H1 (cell line): Measurements from ENCODE around the gene DLGAP3. TPM values are rescaled to one million over a fixed set of nuclear protein-coding genes. Genes with fewer than 3 reads are reported as not detected.

ENCODE experiments used
- CTCF ChIA-PET: fragments of 300-600 bp; sonication (Branson Sonifier 250); formaldehyde crosslinking; loops from one replicate; lab custom pipeline; 2021; ENCODE audit not compliant: partially characterized antibody; lab: Charles Lee
- POLR2A ChIA-PET: fragments of 300-600 bp; sonication (Branson Sonifier 250); formaldehyde crosslinking; loops from one replicate; lab custom pipeline; 2021; ENCODE audit warnings: inconsistent platforms; ENCODE audit not compliant: partially characterized antibody; lab: Charles Lee
- DNase-seq, 2 experiments: peaks; one replicate each; pipeline versions ENCODE4 v3.0.0 to v3.0.0-alpha.2; 2010 to 2022; ENCODE audit warnings: low spot score in 2 of 2, low read depth in 1 of 2, mixed read lengths in 1 of 2
- FAIRE-seq: peaks from 2 replicates; lab custom pipeline; 2011; peaks lifted over from hg19 to GRCh38; lab: Jason Lieb, UNC
- H2AFZ ChIP-seq: 2 replicates; pipeline ENCODE4 v1.8.1; 2012; ENCODE audit warnings: low read length, inconsistent platforms
- H2AK5ac ChIP-seq: 2 replicates; pipeline ENCODE4 v1.6.1; 2013; ENCODE audit warnings: low read depth, low read length
- H2BK120ac ChIP-seq: replicated peaks from 2 replicates; pipeline ENCODE3; 2013; ENCODE audit warnings: low read depth, low read length, inconsistent platforms
- H2BK12ac ChIP-seq: 2 replicates; pipeline ENCODE4 v1.6.1; 2013; ENCODE audit warnings: low read depth, low read length
- H2BK15ac ChIP-seq: 2 replicates; pipeline ENCODE4 v1.6.1; 2013; ENCODE audit warnings: low read length
- H2BK20ac ChIP-seq: 2 replicates; pipeline ENCODE4 v1.6.1; 2013; ENCODE audit warnings: low read length
- H2BK5ac ChIP-seq: 2 replicates; pipeline ENCODE4 v1.6.1; 2013; ENCODE audit warnings: low read depth, low read length
- H3K14ac ChIP-seq: 2 replicates; pipeline ENCODE4 v1.6.1; 2013; ENCODE audit warnings: inconsistent platforms; ENCODE audit not compliant: insufficient read length
- H3K18ac ChIP-seq: 2 replicates; pipeline ENCODE4 v1.6.1; 2013; ENCODE audit warnings: low read length; ENCODE audit errors: extremely low read depth
- H3K23ac ChIP-seq: 2 replicates; pipeline ENCODE4 v1.6.1; 2013; ENCODE audit warnings: inconsistent platforms; ENCODE audit not compliant: insufficient read length
- H3K23me2 ChIP-seq: 2 replicates; pipeline ENCODE4 v1.6.1; 2013; ENCODE audit warnings: low read depth, low read length
- H3K27ac ChIP-seq: 2 replicates; pipeline ENCODE4 v1.6.1; 2011; ENCODE audit warnings: low read depth, low read length, inconsistent platforms
- H3K27me3 ChIP-seq, 4 experiments: replicated peaks in 1 of 4; 1 replicate in 1 of 4; 2 replicates in 3 of 4; pipeline versions ENCODE4 v1.6.1 to v1.8.1; 2011 to 2013; ENCODE audit warnings: low read length in 3 of 4, mild to moderate bottlenecking in 3 of 4, inconsistent platforms in 2 of 4, mixed read lengths in 2 of 4, moderate library complexity in 1 of 4; ENCODE audit not compliant: control insufficient read depth in 3 of 4, insufficient read depth in 3 of 4; ENCODE audit errors: extremely low read depth in 1 of 4
- H3K36me3 ChIP-seq, 4 experiments: 2 replicates each; pipeline versions ENCODE4 v1.6.1 to v1.8.1; 2011 to 2013; ENCODE audit warnings: mild to moderate bottlenecking in 4 of 4, low read length in 3 of 4, moderate library complexity in 2 of 4, control low read depth in 1 of 4, inconsistent platforms in 1 of 4; ENCODE audit not compliant: insufficient read depth in 4 of 4, control insufficient read depth in 2 of 4
- H3K4ac ChIP-seq: replicated peaks from 2 replicates; pipeline ENCODE3; 2013; ENCODE audit warnings: low read length, low read depth, mixed read lengths, inconsistent platforms; ENCODE audit not compliant: insufficient read length
- H3K4me1 ChIP-seq, 4 experiments: replicated peaks in 1 of 4; 1 replicate in 1 of 4; 2 replicates in 3 of 4; pipeline versions ENCODE4 v1.6.1 to v1.8.1; 2011 to 2013; ENCODE audit warnings: low read length in 3 of 4, inconsistent platforms in 2 of 4, mixed read lengths in 1 of 4; ENCODE audit not compliant: insufficient read depth in 4 of 4, control insufficient read depth in 3 of 4
- H3K4me2 ChIP-seq, 2 experiments: 2 replicates each; pipeline versions ENCODE4 v1.6.1 to v1.8.1; 2011 to 2013; ENCODE audit warnings: low read depth in 2 of 2, low read length in 2 of 2, control low read depth in 1 of 2, inconsistent platforms in 1 of 2, mild to moderate bottlenecking in 1 of 2; ENCODE audit not compliant: insufficient read depth in 1 of 2
- H3K4me3 ChIP-seq, 4 experiments: fragments of 200-600, 300-600 bp in 1 of 4; sonication (generic), shearing (Covaris generic), sonication (Bioruptor Twin) in 1 of 4; 2 replicates each; pipeline versions ENCODE4 v1.5.1 to v1.8.1; 2011 to 2016; ENCODE audit warnings: low read length in 4 of 4, low read depth in 3 of 4, control low read depth in 2 of 4, inconsistent platforms in 2 of 4, mild to moderate bottlenecking in 2 of 4, mixed read lengths in 1 of 4, moderate library complexity in 1 of 4; ENCODE audit not compliant: insufficient read depth in 2 of 4; ENCODE audit errors: extremely low read depth in 1 of 4
- H3K56ac ChIP-seq: replicated peaks from 2 replicates; pipeline ENCODE3; 2013; ENCODE audit warnings: low read depth, mild to moderate bottlenecking, mixed read lengths, low read length, inconsistent platforms; ENCODE audit not compliant: insufficient read length
- H3K79me1 ChIP-seq: 2 replicates; pipeline ENCODE4 v1.6.1; 2013; ENCODE audit warnings: low read depth, low read length, control low read depth
- H3K79me2 ChIP-seq, 2 experiments: 2 replicates each; pipeline versions ENCODE4 v1.6.1 to v1.8.1; 2012 to 2013; ENCODE audit warnings: low read length in 2 of 2, mild to moderate bottlenecking in 2 of 2, inconsistent platforms in 1 of 2; ENCODE audit not compliant: insufficient read depth in 2 of 2, control insufficient read depth in 1 of 2
- H3K9ac ChIP-seq, 4 experiments: replicated peaks in 1 of 4; 1 replicate in 1 of 4; 2 replicates in 3 of 4; pipeline versions ENCODE4 v1.6.1 to v1.8.1; 2011 to 2013; ENCODE audit warnings: low read depth in 3 of 4, low read length in 3 of 4, control low read depth in 2 of 4, mild to moderate bottlenecking in 2 of 4, moderate library complexity in 2 of 4, inconsistent platforms in 1 of 4; ENCODE audit errors: extremely low read depth in 1 of 4
- H3K9me3 ChIP-seq, 2 experiments: 2 replicates each; pipeline versions ENCODE4 v1.6.1 to v1.8.1; 2012 to 2013; ENCODE audit warnings: mild to moderate bottlenecking in 2 of 2, moderate library complexity in 2 of 2, control low read depth in 1 of 2, inconsistent platforms in 1 of 2, low read depth in 1 of 2, low read length in 1 of 2, mixed read lengths in 1 of 2; ENCODE audit not compliant: insufficient read depth in 2 of 2
- H4K20me1 ChIP-seq, 2 experiments: replicated peaks in 1 of 2; 2 replicates each; pipeline versions ENCODE3 to v1.8.1; 2011 to 2013; ENCODE audit warnings: inconsistent platforms in 2 of 2, low read length in 2 of 2, mild to moderate bottlenecking in 1 of 2; ENCODE audit not compliant: insufficient read depth in 2 of 2, control insufficient read depth in 1 of 2
- H4K5ac ChIP-seq: 2 replicates; pipeline ENCODE4 v1.6.1; 2013; ENCODE audit warnings: low read length, low read depth, mixed read lengths, inconsistent platforms; ENCODE audit not compliant: insufficient read length
- H4K8ac ChIP-seq: 2 replicates; pipeline ENCODE4 v1.8.0; 2013; ENCODE audit warnings: mild to moderate bottlenecking, moderate library complexity, low read length, inconsistent platforms; ENCODE audit not compliant: insufficient read depth; ENCODE audit errors: extremely low read depth
- H4K91ac ChIP-seq: replicated peaks from 2 replicates; pipeline ENCODE3; 2013; ENCODE audit warnings: low read length, mixed read lengths, inconsistent platforms; ENCODE audit not compliant: insufficient read length
- PHF8 ChIP-seq: fragments of 200-600 bp; sonication (generic); conservative IDR thresholded peaks from 2 replicates; pipeline ENCODE4 v1.7.1; 2012; ENCODE audit warnings: low read depth, mild to moderate bottlenecking, inconsistent platforms, low read length, moderate library complexity
- RBBP5 ChIP-seq: IDR thresholded peaks from 2 replicates; pipeline ENCODE4 v1.7.1; 2012; ENCODE audit warnings: low read depth, mild to moderate bottlenecking, inconsistent platforms, low read length, moderate library complexity, borderline replicate concordance
- SIX5 ChIP-seq: IDR thresholded peaks from 2 replicates; pipeline ENCODE4 v1.6.1; 2011; ENCODE audit warnings: mild to moderate bottlenecking, low read depth, low read length
- TEAD4 ChIP-seq: IDR thresholded peaks from 2 replicates; pipeline ENCODE4 v1.6.1; 2012; ENCODE audit warnings: low read depth, low read length, inconsistent platforms, mixed read lengths
- WGBS, 2 experiments: shearing (Covaris generic) in 1 of 2; methylation state at CpG; one replicate each; pipeline versions ENCODE4 v1.1.6 to v1.1.7; 2013 to 2015; ENCODE audit warnings: low lambda C conversion rate in 2 of 2, mixed read lengths in 2 of 2, inconsistent platforms in 1 of 2, low coverage in 1 of 2, missing lambda C conversion rate in 1 of 2; ENCODE audit not compliant: insufficient replicate concordance in 2 of 2, insufficient coverage in 1 of 2, insufficient read length in 1 of 2; ENCODE audit errors: extremely low coverage in 1 of 2, missing lambda C conversion rate in 1 of 2; 5-methylcytosine and 5-hydroxymethylcytosine counted together
- polyA plus RNA-seq, 7 experiments: library from polyadenylated mRNA; depleted of rRNA in 3 of 7; stranded (reverse) in 5 of 7; unstranded in 2 of 7; fragments of >200 nt in 5 of 7; fragments of 200-250 nt in 2 of 7; gene quantifications; 1 replicate in 5 of 7; 2 replicates in 1 of 7; 4 replicates in 1 of 7; pipeline versions ENCODE4 v1.2.1 to v1.2.3, GENCODE V29; 2011 to 2013; ENCODE audit warnings: missing spikeins in 2 of 7, mixed read lengths in 2 of 7
- total RNA-seq: library from RNA; stranded (reverse); fragmentation: NEBNext Ultra II Directional; extraction: Animal tissue kit (Norgen Biotek cat#: 25700); gene quantifications from 2 replicates; pipeline ENCODE4 v1.2.1, GENCODE V29; 2021

DLGAP3 gene
- total and polyA plus RNA-seq, 2 of the 8 experiments (the other 6 are each of a cell fraction or from before 2014, with no cell fraction given): 3.8 to 13.2 TPM

DNA sequence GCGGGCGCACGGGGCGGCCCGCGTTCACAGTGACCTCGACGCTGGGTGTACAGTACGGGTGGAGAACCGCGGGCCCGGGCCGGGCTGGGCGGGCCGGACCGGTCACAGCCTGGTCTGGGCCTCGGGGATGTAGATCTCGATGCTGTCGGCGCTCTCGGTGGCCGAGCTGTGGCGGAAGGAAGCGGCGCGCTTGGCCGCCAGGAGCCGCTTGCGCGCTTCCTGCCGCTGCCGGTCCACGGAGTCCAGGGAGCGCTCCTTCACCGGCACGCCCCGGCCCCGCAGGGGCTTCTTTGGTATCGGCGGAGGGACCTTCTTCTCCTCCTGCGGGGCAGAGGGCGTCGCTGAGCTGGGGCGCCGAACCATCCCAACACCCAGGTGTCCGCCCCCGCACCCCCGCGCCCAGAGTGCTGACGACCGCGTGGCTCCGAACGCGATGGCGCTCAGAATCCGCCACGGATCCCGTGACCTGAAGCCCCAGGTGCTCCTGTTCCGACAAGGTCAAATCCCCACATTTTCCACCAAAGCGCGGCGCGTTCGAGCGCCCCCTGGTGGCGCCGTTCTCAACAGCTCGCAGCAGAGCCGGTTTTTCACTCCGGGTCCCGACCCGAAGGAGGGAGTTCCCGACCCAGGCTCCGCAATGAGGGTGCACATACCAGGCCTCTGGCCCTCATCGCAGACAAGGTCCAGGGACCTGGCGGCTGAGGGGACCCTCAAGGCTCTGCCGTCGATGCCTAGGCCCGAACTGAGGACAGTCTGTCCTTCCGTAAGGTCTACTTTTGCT is 63.3 kb downstream of the DLGAP3 start:
- Histone ChIP-seq H3K4me1 (peaks cover 0 to 7% (median 3%) of the 10 kb centered on the region in 4 experiments; a peak in 4 of 7 replicates), H4K5ac (no peak overlapping the region), H3K56ac (no peak overlapping the region), H3K14ac (no peak overlapping the region), H3K18ac (peak overlapping the region; percentile 78), H4K20me1 (peaks cover 0 to 3% of the 10 kb centered on the region in 2 experiments), H3K23ac (no peak overlapping the region), H2BK5ac (peak overlapping the region; percentile 71; the same call in 1 of the 2 replicates), H2BK120ac (no peak overlapping the region), H2BK20ac (no peak overlapping the region), H3K79me1 (no peaks in the 10 kb centered on the region), H2BK12ac (no peak overlapping the region), H4K91ac (peak overlapping the region; percentile 75), H2AK5ac (no peak overlapping the region), H2AFZ (no peak overlapping the region; the same call in 1 of the 2 replicates), H3K4me2 (peak overlapping the region; percentile 55 to 72), H3K27me3 (peaks cover 0 to 11% (median 4%) of the 10 kb centered on the region in 4 experiments; a peak in 2 of 7 replicates), H3K4me3 (peak overlapping the region; percentile 33 to 69 (median 62)), H3K79me2 (no peaks in the 10 kb centered on the region), H2BK15ac (no peak overlapping the region), H3K27ac (peak overlapping the region; percentile 17; the same call in 1 of the 2 replicates), H3K4ac (no peak overlapping the region), H3K23me2 (peaks cover 7% of the 10 kb centered on the region; the same call in 1 of the 2 replicates), H3K36me3 (no peaks in the 10 kb centered on the region), H4K8ac (peak overlapping the region; percentile 94), H3K9me3 (no peaks in the 10 kb centered on the region), H3K9ac (peak overlapping the region; percentile 43 to 70 (median 55); a peak in 6 of 7 replicates)
- WGBS, 2 experiments: 6% methylated on average over 56 of the region's 81 CpGs; no CpG with 5 or more reads in 1 of the 2 experiments
- FAIRE-seq (no peak), DNase-seq (peak; percentile 68 to 98)
- CTCF ChIA-PET: interaction anchor here (0.8 to 9.6 kb wide), 24 partner anchors 9 to 154 kb away, joined by 3 to 103 read pairs (median 4); partner anchors contain the start of gene DLGAP3
- POLR2A ChIA-PET: interaction anchor here (0.8 to 2.7 kb wide), 8 partner anchors 8 to 327 kb away, joined by 3 to 11 read pairs (median 4); partner anchors contain the start of gene SFPQ
- TF ChIP-seq PHF8: peak; percentile 72
- TF ChIP-seq SIX5: no peak
- TF ChIP-seq RBBP5: no peak
- TF ChIP-seq TEAD4: peak; percentile 63; the same call in 1 of the 2 replicates
